SJSA1 (cell line): ENCODE data around the gene RRAGB. TPM values are rescaled to one million over a fixed set of nuclear protein-coding genes. Genes with fewer than 3 reads are reported as not detected.
"Not testable (repeated sequence)": the region's sequence is repeated elsewhere in the genome, so short reads cannot be mapped to it uniquely, and the experiment has no call there.

ENCODE experiments used
- DNase-seq, 2 experiments: peaks; one replicate each; pipeline ENCODE4 v3.0.0-alpha.2; 2015 to 2020; ENCODE audit warnings: low spot score in 2 of 2, low read depth in 1 of 2
- H3K27ac ChIP-seq: fragments of 250-450 bp; sonication (Bioruptor Pico); 2 replicates; pipeline ENCODE4 v1.5.1; 2020; ENCODE audit warnings: mild to moderate bottlenecking, moderate library complexity
- H3K27me3 ChIP-seq: fragments of 250-450 bp; sonication (Bioruptor Pico); replicated peaks from 2 replicates; pipeline ENCODE4 v1.5.1; 2020; ENCODE audit warnings: mild to moderate bottlenecking, moderate library complexity
- H3K36me3 ChIP-seq: fragments of 250-450 bp; sonication (Bioruptor Pico); 2 replicates; pipeline ENCODE4 v1.5.1; 2020; ENCODE audit warnings: mild to moderate bottlenecking
- H3K4me1 ChIP-seq: fragments of 250-450 bp; sonication (Bioruptor Pico); replicated peaks from 2 replicates; pipeline ENCODE4 v1.6.1; 2021; ENCODE audit warnings: mild to moderate bottlenecking
- H3K4me3 ChIP-seq: fragments of 250-450 bp; sonication (Bioruptor Pico); 2 replicates; pipeline ENCODE4 v1.5.1; 2020; ENCODE audit warnings: mild to moderate bottlenecking
- H3K9me3 ChIP-seq: fragments of 250-450 bp; sonication (Bioruptor Pico); replicated peaks from 2 replicates; pipeline ENCODE4 v1.5.1; 2020; ENCODE audit warnings: mild to moderate bottlenecking
- total RNA-seq: library from RNA; depleted of rRNA; stranded (reverse); fragments of >200 nt; shearing (Covaris generic); gene quantifications from 2 replicates; pipeline ENCODE4 v1.2.3, GENCODE V29; 2014; rRNA removed

The RRAGB gene
- total RNA-seq, result 4.4 and 7.5 TPM in 2 replicates

- Histone ChIP-seq H3K9me3 (no peaks in the 10 kb centered on the region), H3K27me3 (no peaks in the 10 kb centered on the region), H3K36me3 (peaks cover 4% of the 10 kb centered on the region; the same call in 1 of the 2 replicates), H3K4me3 (peak within 1 kb of the TSS; percentile 55), H3K27ac (peak within 1 kb of the TSS; percentile 37), H3K4me1 (no peaks in the 10 kb centered on the region)
- DNase-seq, result peak; percentile 82 to 92
Measured at GRCh38 chrX:55717521-55718497, at the start of gene RRAGB. Gene RRAGB, plus strand, starts transcription at chrX:55717749. Its CDS starts 579 bp downstream, at chrX:55718328.

- no peak for DNase-seq
- no peaks in the 10 kb centered on the region for H3K4me1 ChIP-seq
- H3K27me3 ChIP-seq, result no peaks in the 10 kb centered on the region
- H3K27ac ChIP-seq, result no peak overlapping the region
- no peaks in the 10 kb centered on the region for H3K9me3 ChIP-seq
- no peaks in the 10 kb centered on the region for H3K36me3 ChIP-seq
- no peak overlapping the region for H3K4me3 ChIP-seq
Measured at GRCh38 chrX:55668084-55668483, 49.5 kb upstream of the RRAGB start.

- not testable (repeated sequence) for H3K4me3 ChIP-seq, H3K9me3 ChIP-seq, DNase-seq, H3K36me3 ChIP-seq, H3K4me1 ChIP-seq, H3K27ac ChIP-seq, H3K27me3 ChIP-seq
Measured at GRCh38 chrX:55688579-55688978, 29.0 kb upstream of the RRAGB start.

- H3K4me3 ChIP-seq, result no peak overlapping the region
- H3K4me1 ChIP-seq, result no peaks in the 10 kb centered on the region
- no peak overlapping the region for H3K27ac ChIP-seq
- no peak for DNase-seq
- no peaks in the 10 kb centered on the region for H3K27me3 ChIP-seq
- no peaks in the 10 kb centered on the region for H3K9me3 ChIP-seq
- no peaks in the 10 kb centered on the region for H3K36me3 ChIP-seq
Measured at GRCh38 chrX:55695227-55696018, 22.1 kb upstream of the RRAGB start.

GRCh38 chrX:55697381-55697780, 20.2 kb upstream of the RRAGB start:
- DNase-seq, result no peak
- Histone ChIP-seq H3K27ac (no peak overlapping the region), H3K36me3 (no peaks in the 10 kb centered on the region)

GRCh38 chrX:55702671-55703070, 14.9 kb upstream of the RRAGB start:
- H3K27me3 ChIP-seq, result no peaks in the 10 kb centered on the region
- no peak overlapping the region for H3K27ac ChIP-seq
- no peaks in the 10 kb centered on the region for H3K9me3 ChIP-seq
- H3K36me3 ChIP-seq, result no peaks in the 10 kb centered on the region
- H3K4me1 ChIP-seq, result no peaks in the 10 kb centered on the region
- DNase-seq, result no peak
- H3K4me3 ChIP-seq, result no peak overlapping the region

More at GRCh38 chrX:55697381-55697780, 20.2 kb upstream of the RRAGB start:
- H3K4me3 ChIP-seq, result no peak overlapping the region
- H3K27me3 ChIP-seq, result no peaks in the 10 kb centered on the region
- H3K9me3 ChIP-seq, result no peaks in the 10 kb centered on the region
- H3K4me1 ChIP-seq, result no peaks in the 10 kb centered on the region

- H3K4me3 ChIP-seq, result not testable (repeated sequence)
Measured at GRCh38 chrX:55703436-55703835, 14.1 kb upstream of the RRAGB start.

GRCh38 chrX:55705066-55705465, 12.5 kb upstream of the RRAGB start:
- H3K27ac ChIP-seq, H3K4me1 ChIP-seq, H3K36me3 ChIP-seq, H3K27me3 ChIP-seq, H3K9me3 ChIP-seq, H3K4me3 ChIP-seq, DNase-seq: not testable (repeated sequence)

More at GRCh38 chrX:55703436-55703835, 14.1 kb upstream of the RRAGB start:
- H3K27ac ChIP-seq, H3K36me3 ChIP-seq, H3K27me3 ChIP-seq, H3K9me3 ChIP-seq, DNase-seq, H3K4me1 ChIP-seq: not testable (repeated sequence)

- no peak for DNase-seq
- Histone ChIP-seq H3K4me1 (peaks cover 6% of the 10 kb centered on the region; the same call in 1 of the 2 replicates), H3K9me3 (no peaks in the 10 kb centered on the region), H3K4me3 (no peak overlapping the region), H3K27ac (no peak overlapping the region), H3K36me3 (no peaks in the 10 kb centered on the region), H3K27me3 (no peaks in the 10 kb centered on the region)
Measured at GRCh38 chrX:55709735-55710134, 7.8 kb upstream of the RRAGB start.

- Histone ChIP-seq H3K36me3 (no peaks in the 10 kb centered on the region), H3K9me3 (no peaks in the 10 kb centered on the region), H3K4me3 (no peak overlapping the region), H3K4me1 (peaks cover 6% of the 10 kb centered on the region; the same call in 1 of the 2 replicates), H3K27me3 (no peaks in the 10 kb centered on the region), H3K27ac (no peak overlapping the region)
- peak; percentile 45 to 54 for DNase-seq
Measured at GRCh38 chrX:55710701-55711100, 6.8 kb upstream of the RRAGB start.

- Histone ChIP-seq H3K36me3 (no peaks in the 10 kb centered on the region), H3K27me3 (no peaks in the 10 kb centered on the region), H3K9me3 (no peaks in the 10 kb centered on the region), H3K4me1 (peaks cover 6% of the 10 kb centered on the region; the same call in 1 of the 2 replicates), H3K4me3 (no peak overlapping the region), H3K27ac (no peak overlapping the region)
- no peak for DNase-seq
Measured at GRCh38 chrX:55713631-55714030, 3.9 kb upstream of the RRAGB start.

- DNase-seq, result no peak
- Histone ChIP-seq H3K4me3 (no peak overlapping the region), H3K9me3 (no peaks in the 10 kb centered on the region), H3K36me3 (no peaks in the 10 kb centered on the region), H3K27ac (no peak overlapping the region), H3K27me3 (no peaks in the 10 kb centered on the region), H3K4me1 (peaks cover 6% of the 10 kb centered on the region; the same call in 1 of the 2 replicates)
Measured at GRCh38 chrX:55714161-55714560, 3.4 kb upstream of the RRAGB start.

GRCh38 chrX:55715847-55716246, 1.7 kb upstream of the RRAGB start:
- no peaks in the 10 kb centered on the region for H3K9me3 ChIP-seq
- peaks cover 4% of the 10 kb centered on the region; the same call in 1 of the 2 replicates for H3K36me3 ChIP-seq
- DNase-seq, result no peak
- H3K27ac ChIP-seq, result no peak overlapping the region
- H3K27me3 ChIP-seq, result no peaks in the 10 kb centered on the region
- H3K4me1 ChIP-seq, result peaks cover 3% of the 10 kb centered on the region; the same call in 1 of the 2 replicates
- H3K4me3 ChIP-seq, result no peak overlapping the region
